Measurements from ENCODE around the gene SELE.

The SELE gene

GRCh38 chr1:169733924-169734323, at the start of gene SELE:
Gene SELE (minus strand): TSS chr1:169734079. CDS start chr1:169733612, 467 bp downstream.
- no peaks in the 10 kb centered on the region for H3F3A ChIP-seq (ENCODE audit: insufficient read depth, low read length)
- no peaks in the 10 kb centered on the region for H3K9me2 ChIP-seq (replicated peaks; ENCODE audit: insufficient read depth, low read length)
- H3K27me3 ChIP-seq (replicated peaks; ENCODE audit: insufficient read depth, low read length), result no peaks in the 10 kb centered on the region
- H3K4me2 ChIP-seq (ENCODE audit: low read depth, low read length), result no peak within 1 kb of the TSS
- no peak within 1 kb of the TSS for H2AFZ ChIP-seq (ENCODE audit: low read length)
- H3K36me3 ChIP-seq (replicated peaks; ENCODE audit: insufficient read depth, low read length), result no peaks in the 10 kb centered on the region
- no peak within 1 kb of the TSS for H3K27ac ChIP-seq (ENCODE audit: low read length)
- H3K4me3 ChIP-seq (ENCODE audit: low read length), result no peak within 1 kb of the TSS
- TF ChIP-seq, protein P1, sequence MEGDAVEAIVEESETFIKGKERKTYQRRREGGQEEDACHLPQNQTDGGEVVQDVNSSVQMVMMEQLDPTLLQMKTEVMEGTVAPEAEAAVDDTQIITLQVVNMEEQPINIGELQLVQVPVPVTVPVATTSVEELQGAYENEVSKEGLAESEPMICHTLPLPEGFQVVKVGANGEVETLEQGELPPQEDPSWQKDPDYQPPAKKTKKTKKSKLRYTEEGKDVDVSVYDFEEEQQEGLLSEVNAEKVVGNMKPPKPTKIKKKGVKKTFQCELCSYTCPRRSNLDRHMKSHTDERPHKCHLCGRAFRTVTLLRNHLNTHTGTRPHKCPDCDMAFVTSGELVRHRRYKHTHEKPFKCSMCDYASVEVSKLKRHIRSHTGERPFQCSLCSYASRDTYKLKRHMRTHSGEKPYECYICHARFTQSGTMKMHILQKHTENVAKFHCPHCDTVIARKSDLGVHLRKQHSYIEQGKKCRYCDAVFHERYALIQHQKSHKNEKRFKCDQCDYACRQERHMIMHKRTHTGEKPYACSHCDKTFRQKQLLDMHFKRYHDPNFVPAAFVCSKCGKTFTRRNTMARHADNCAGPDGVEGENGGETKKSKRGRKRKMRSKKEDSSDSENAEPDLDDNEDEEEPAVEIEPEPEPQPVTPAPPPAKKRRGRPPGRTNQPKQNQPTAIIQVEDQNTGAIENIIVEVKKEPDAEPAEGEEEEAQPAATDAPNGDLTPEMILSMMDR (IDR thresholded peaks at IDR 0.05; ENCODE audit: low read length), result no peak
- no peak within 1 kb of the TSS for H3K9ac ChIP-seq (ENCODE audit: low read length)
- H3K9me3 ChIP-seq (replicated peaks; ENCODE audit: insufficient read depth, low read length), result no peaks in the 10 kb centered on the region
- no peak for DNase-seq
- no peaks in the 10 kb centered on the region for H4K20me1 ChIP-seq (ENCODE audit: insufficient read depth, low read length)
- H3K4me1 ChIP-seq (ENCODE audit: low read length), result no peaks in the 10 kb centered on the region
- no peaks in the 10 kb centered on the region for H3K79me2 ChIP-seq (ENCODE audit: low read length)

DNA sequence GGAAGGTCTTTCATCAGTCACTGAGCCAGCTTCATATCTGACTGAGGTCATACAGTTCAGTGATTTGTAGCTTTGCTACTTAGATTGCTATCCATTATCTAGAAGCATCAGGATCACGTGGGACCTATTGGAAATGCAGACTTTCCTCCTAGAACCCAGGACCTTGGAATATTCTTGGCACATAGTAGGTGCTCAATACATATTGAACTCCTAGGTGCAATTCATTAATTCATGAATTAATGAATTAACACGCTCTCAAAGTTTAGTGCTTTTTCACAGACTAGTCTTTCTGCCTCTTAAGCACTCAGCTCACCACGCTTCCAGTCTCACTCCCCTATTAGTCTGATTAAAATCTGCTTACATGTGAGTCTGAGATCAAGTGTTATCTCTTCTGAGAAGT, 48.7 kb upstream of the SELE start:
- H3K36me3 ChIP-seq (replicated peaks; ENCODE audit: insufficient read depth, low read length), result no peaks in the 10 kb centered on the region
- H3K9me3 ChIP-seq (replicated peaks; ENCODE audit: insufficient read depth, low read length), result no peaks in the 10 kb centered on the region
- no peak overlapping the region for H3K4me2 ChIP-seq (ENCODE audit: low read depth, low read length)
- DNase-seq, result no peak
- H3K4me1 ChIP-seq (ENCODE audit: low read length), result no peaks in the 10 kb centered on the region
- no peaks in the 10 kb centered on the region for H3K9me2 ChIP-seq (replicated peaks; ENCODE audit: insufficient read depth, low read length)
- H3K27me3 ChIP-seq (replicated peaks; ENCODE audit: insufficient read depth, low read length), result no peaks in the 10 kb centered on the region
- H3F3A ChIP-seq (ENCODE audit: insufficient read depth, low read length), result no peaks in the 10 kb centered on the region
- no peaks in the 10 kb centered on the region for H3K79me2 ChIP-seq (ENCODE audit: low read length)
- H2AFZ ChIP-seq (ENCODE audit: low read length), result no peak overlapping the region
- H3K27ac ChIP-seq (ENCODE audit: low read length), result no peak overlapping the region
- TF ChIP-seq EZH2 (optimal IDR thresholded peaks at IDR 0.05; ENCODE audit: low read depth, low read length) (no peak), EZH2phosphoT487 (IDR thresholded peaks at IDR 0.05; ENCODE audit: low read length) (no peak)
- TF ChIP-seq, protein P1 (IDR thresholded peaks at IDR 0.05; ENCODE audit: low read length), result no peak
- H3K4me3 ChIP-seq (ENCODE audit: low read length), result no peak overlapping the region
- H4K20me1 ChIP-seq (ENCODE audit: insufficient read depth, low read length), result no peaks in the 10 kb centered on the region
- H3K9ac ChIP-seq (ENCODE audit: low read length), result no peak overlapping the region

DNA sequence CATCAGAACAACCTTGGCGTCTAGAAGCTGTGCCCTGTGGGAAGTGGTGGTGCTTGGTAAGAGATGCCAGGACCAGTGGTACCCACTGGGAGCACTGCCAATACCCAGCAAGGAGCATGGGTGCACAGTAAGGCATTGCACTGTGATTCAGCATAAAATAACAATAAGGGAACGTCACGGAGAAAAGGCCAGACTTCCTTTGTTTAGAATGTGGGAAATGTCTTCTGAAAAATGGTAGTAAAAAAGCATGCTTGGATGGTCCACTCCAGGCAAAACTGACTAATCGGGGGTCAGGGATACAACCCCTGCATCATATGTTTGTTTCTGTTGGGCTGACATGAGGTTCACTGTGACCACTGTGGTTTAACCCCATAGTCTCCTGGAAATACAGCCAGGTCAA, 46.1 kb upstream of the SELE start:
- H3K4me3 ChIP-seq (ENCODE audit: low read length), result no peak overlapping the region
- H2AFZ ChIP-seq (ENCODE audit: low read length), result no peak overlapping the region
- no peak for DNase-seq
- no peaks in the 10 kb centered on the region for H3K36me3 ChIP-seq (replicated peaks; ENCODE audit: insufficient read depth, low read length)
- H3K4me2 ChIP-seq (ENCODE audit: low read depth, low read length), result no peak overlapping the region
- H3K9me2 ChIP-seq (replicated peaks; ENCODE audit: insufficient read depth, low read length), result no peaks in the 10 kb centered on the region
- no peak overlapping the region for H3K9ac ChIP-seq (ENCODE audit: low read length)
- no peaks in the 10 kb centered on the region for H3K4me1 ChIP-seq (ENCODE audit: low read length)
- H3K27me3 ChIP-seq (replicated peaks; ENCODE audit: insufficient read depth, low read length), result no peaks in the 10 kb centered on the region
- H3F3A ChIP-seq (ENCODE audit: insufficient read depth, low read length), result no peaks in the 10 kb centered on the region
- H3K27ac ChIP-seq (ENCODE audit: low read length), result no peak overlapping the region
- H3K79me2 ChIP-seq (ENCODE audit: low read length), result no peaks in the 10 kb centered on the region
- no peaks in the 10 kb centered on the region for H4K20me1 ChIP-seq (ENCODE audit: insufficient read depth, low read length)
- TF ChIP-seq EZH2 (optimal IDR thresholded peaks at IDR 0.05; ENCODE audit: low read depth, low read length) (no peak), EZH2phosphoT487 (IDR thresholded peaks at IDR 0.05; ENCODE audit: low read length) (no peak)
- TF ChIP-seq, protein P1 (IDR thresholded peaks at IDR 0.05; ENCODE audit: low read length), result no peak
- no peaks in the 10 kb centered on the region for H3K9me3 ChIP-seq (replicated peaks; ENCODE audit: insufficient read depth, low read length)
